DMS53 treated with DMSO at 0.1 percent for 48 hours (cell line): ENCODE results near the gene TNFRSF21.
"Not testable (repeated sequence)": the region's sequence is repeated elsewhere in the genome, so short reads cannot be mapped to it uniquely, and the experiment has no call there.

ENCODE experiments used
- DNase-seq: peaks from one replicate; lab custom pipeline; 2025; ENCODE audit not compliant: unreplicated experiment; lab: John Stamatoyannopoulos, UW

Gene TNFRSF21

GRCh38 chr6:47323887-47324286 lies 14.2 kb upstream of the TNFRSF21 start:
- DNase-seq: no peak

GRCh38 chr6:47323321-47323720 lies 13.6 kb upstream of the TNFRSF21 start:
- DNase-seq: no peak

DNA sequence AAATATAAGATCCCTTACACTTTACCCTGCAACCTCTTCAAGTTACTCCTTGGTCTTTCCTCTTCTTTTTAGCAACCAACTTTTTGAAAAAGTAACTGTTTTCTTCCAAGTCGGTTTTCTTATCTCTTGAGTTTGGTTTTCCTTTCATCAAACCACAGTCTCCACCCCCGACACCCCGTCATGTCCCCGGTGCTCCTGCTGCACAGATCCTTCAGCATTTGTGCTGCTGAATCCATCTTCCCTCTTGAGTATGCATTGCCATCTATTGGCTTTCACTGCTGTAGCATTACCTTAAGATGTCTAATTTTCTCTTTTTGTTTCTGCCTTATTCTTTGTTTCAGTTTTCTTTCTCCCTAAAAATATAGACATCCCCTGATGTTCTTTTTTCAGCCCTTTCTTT lies 11.9 kb upstream of the TNFRSF21 start:
- DNase-seq: no peak

GRCh38 chr6:47319867-47320266 lies 10.2 kb upstream of the TNFRSF21 start:
- no peak for DNase-seq

- DNase-seq: no peak
Observed at GRCh38 chr6:47319382-47319781, 9.7 kb upstream of the TNFRSF21 start.

DNA sequence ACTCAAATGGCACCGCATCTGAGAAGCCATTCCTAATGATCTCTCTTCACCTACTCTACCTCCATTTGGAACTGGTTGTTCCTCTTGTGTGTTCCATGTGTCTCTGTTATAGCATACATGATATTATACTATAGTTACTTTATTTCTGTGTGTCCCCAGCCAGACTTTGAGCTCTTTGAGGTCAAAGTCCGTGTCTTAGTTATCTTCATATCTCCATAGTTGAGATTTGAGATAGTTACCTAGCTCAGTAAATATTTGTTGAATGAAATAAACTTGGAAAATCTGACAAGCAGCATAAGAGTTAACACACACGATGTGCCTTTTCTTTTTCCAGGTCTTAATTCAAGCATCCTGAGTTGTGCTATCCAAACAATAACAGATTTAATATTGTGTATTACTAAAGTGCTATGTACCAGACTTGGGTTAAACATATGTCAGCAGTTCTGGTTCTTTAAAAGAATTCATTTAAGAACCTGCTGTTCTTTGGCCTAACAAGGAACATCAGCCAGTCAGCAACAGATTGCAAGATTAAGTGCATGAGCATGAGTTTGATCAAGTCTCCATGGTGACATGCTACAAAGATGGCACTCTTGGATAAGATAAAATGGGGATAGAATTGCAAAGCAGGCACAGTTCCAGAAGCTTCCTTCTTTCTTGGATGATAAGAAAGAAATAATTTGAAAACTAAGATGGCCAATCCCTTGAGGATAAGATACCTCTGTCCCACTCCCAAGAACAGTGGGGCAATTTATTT lies 8.7 kb upstream of the TNFRSF21 start:
- no peak for DNase-seq

GRCh38 chr6:47315181-47315580 lies 5.5 kb upstream of the TNFRSF21 start:
- not testable (repeated sequence) for DNase-seq

DNA sequence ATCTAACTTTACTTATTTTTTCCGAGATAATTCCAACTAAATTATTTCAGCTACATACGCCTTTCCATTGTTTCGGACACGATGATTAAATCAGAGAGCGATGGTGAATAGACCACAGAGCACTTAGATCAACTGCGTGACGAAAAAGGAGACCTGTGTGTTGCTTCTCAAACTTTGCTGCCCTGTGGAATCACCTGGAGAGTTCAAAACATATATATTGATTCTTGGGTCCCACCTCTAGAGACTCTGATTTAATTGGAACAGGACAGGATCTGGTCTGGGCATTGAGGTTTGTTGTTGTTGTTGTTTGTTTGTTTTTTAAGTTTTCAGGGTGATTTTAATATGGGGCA lies 401 bp upstream of the TNFRSF21 start:
- DNase-seq: no peak

- DNase-seq: no peak
Observed at GRCh38 chr6:47308552-47309290, 984 bp downstream of the TNFRSF21 start.

DNA sequence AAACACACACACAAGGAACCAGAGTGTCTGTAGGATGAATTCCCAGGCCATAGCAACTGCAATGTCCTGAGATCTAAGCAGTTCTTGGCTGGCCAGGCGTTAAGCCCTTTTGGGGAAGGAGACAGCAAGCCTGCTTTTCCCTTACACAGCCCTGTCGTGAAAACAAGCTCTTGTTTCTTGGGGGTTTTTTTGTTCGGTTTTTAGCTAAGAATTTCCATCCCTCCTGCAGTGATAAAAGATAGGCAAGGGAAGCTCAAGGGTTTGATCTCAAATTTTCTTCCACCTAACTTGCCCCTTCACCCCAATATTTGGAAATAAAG lies 1.5 kb downstream of the TNFRSF21 start:
- no peak for DNase-seq

GRCh38 chr6:47307362-47308197 lies 2.1 kb downstream of the TNFRSF21 start:
- DNase-seq: no peak

- DNase-seq: no peak
Observed at GRCh38 chr6:47306887-47307286, 2.8 kb downstream of the TNFRSF21 start.

DNA sequence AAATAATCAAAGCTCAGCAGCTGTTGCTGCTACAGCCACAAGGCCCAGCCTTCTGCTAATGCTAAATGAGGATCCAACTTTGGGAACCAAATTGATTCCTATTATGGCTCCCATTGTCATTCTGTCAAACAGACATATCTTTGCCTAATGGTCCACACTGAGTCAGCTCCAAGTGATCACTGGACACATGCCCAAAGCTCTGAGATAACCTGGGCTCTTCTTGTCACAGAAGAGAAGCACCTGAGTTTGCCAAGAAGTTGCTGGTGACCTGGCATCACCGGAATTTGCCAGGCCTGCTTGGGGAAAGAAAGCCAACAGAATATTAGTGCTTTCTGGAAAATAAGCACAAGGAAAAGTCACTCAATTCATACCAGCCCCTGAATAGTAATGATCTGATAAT lies 5.8 kb downstream of the TNFRSF21 start:
- DNase-seq: no peak

- DNase-seq: no peak
Observed at GRCh38 chr6:47303342-47303741, 6.4 kb downstream of the TNFRSF21 start.

GRCh38 chr6:47302043-47302442 lies 7.7 kb downstream of the TNFRSF21 start:
- DNase-seq: no peak

GRCh38 chr6:47301441-47301840 lies 8.3 kb downstream of the TNFRSF21 start:
- DNase-seq: no peak

GRCh38 chr6:47300417-47300816 lies 9.3 kb downstream of the TNFRSF21 start:
- DNase-seq: no peak

DNA sequence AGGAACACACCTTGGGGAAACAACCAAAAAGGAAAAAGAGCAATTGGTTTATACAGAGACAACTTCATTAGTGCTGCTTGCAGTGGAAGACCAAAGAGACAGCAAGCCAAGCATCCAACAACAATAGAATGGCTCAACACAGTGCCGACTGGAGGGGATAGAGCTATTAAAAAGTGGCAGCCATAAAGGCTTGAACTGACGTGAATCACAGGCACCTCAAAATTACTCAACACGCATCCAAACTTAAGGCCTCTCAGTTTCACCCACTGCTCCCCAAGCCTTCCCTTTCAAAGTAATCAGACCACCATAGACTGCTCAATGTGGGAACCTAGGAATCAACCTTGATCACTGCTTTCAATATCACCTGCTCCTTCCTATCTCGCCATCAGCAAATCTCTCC lies 9.7 kb downstream of the TNFRSF21 start:
- DNase-seq: no peak

DNA sequence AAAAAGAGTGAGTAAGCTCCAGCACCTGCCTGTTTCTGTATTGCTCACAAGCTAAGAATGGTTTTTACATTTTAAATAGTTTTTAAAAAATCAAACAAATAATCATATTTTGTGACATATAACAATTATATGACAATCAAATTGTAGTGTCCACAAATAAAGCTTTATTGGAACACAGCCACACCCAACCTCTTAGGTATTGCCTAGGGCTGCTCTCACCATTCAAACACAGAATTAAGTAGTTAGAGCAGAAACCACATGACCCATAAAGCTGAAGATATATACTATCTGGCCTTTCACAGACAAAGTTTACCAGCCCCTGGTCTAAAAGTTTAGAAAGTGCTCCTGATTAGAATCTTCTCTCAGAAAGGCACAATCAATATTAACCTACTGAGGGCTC lies 11.2 kb downstream of the TNFRSF21 start:
- DNase-seq: no peak

DNA sequence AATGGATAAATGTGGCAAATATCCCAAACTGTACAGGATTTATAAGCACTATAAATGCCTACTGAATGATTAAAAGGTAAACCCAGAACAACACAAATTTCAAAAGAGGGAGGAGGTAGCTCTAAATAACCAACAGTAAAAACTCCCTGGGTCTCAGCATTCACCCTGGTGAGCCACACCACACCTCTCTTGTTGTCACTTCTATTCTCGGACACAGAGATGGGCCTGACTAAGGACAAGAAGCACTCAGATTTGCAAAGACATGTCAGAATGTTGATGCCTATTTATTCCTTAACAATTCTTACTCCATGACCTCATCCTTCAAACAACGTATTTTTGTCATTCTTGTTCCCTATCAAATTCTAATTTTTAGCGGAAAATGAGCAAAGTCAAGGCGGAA lies 14.7 kb downstream of the TNFRSF21 start:
- no peak for DNase-seq

DNA sequence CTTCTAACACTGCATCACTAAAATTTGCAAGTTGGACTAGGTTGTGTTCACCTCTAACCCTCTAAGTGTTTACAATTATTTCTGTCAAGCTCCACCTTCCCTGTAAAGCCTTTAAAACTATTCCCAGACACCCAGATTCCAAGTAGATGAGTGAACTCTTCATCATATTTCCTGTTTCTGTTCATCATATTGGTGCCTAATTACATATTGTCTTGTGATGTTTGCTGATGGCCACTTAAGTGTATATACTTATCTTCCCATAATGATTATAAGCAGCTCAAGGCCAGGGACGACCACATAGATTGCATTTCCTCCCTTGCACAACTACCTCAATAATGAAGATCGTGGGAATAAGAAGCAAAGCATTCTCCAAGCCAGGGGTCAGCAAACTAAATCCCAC lies 16.8 kb downstream of the TNFRSF21 start:
- DNase-seq: no peak

DNA sequence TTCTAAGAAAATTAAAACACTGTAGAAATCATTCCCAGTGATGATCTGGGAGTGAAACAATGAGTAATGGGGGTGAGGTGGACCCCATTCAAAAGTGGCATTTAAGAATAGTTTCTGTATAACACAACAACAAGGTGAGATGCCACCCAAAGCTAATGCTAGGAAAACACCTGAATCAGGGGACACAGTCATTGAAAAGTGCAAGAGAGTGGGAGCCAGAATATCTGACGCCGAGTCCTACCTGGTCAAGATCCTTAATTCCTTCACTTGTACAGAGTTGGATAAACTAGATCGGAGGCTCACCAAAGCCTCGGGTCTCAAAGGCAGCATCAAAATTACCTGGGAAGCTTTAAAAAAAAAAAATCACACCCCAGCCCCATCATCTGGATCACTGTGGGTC lies 17.7 kb downstream of the TNFRSF21 start:
- DNase-seq: no peak
